K562 (cell line): ENCODE results near the gene ANKS1A. TPM values are rescaled to one million over a fixed set of nuclear protein-coding genes. Genes with fewer than 3 reads are reported as not detected.

Experiments
- ATAC-seq: fragments of 200-7000 bp; cut with Tn5 transposase; 3 replicates; pipeline ENCODE4 v1.9.1; 2020; ENCODE audit warnings: moderate library complexity
- BruUV-seq: library from RNA; stranded (reverse); fragments of 400-500 nt; replicated peaks from 2 replicates; lab custom pipeline; 2021; lab: Mats Ljungman, UMichigan
- CTCF ChIA-PET: fragments of 300-600 bp; formaldehyde crosslinking; extraction: SDS; loops from one replicate; lab custom pipeline; 2021; ENCODE audit warnings: low intra/inter-chr PET ratio; lab: Yijun Ruan, JAX
- POLR2A ChIA-PET: fragments of 300-600, 350-650 bp; sonication (Branson Sonifier 250); formaldehyde crosslinking; extraction: SDS; loops from one replicate; lab custom pipeline; 2021; ENCODE audit warnings: antibody characterized with exemption, inconsistent platforms; lab: Yijun Ruan, JAX
- DNase-seq, 4 experiments: peaks; one replicate each; pipeline versions ENCODE4 v3.0.0 to v3.0.0-alpha.2; 2011 to 2018; ENCODE audit warnings: low spot score in 3 of 4, mixed read lengths in 3 of 4; ENCODE audit errors: extremely low read depth in 1 of 4
- FAIRE-seq: peaks from 2 replicates; lab custom pipeline; 2011; peaks lifted over from hg19 to GRCh38; lab: Jason Lieb, UNC
- H2AFZ ChIP-seq: 2 replicates; pipeline ENCODE4 v1.6.0; 2011; ENCODE audit warnings: low read depth, low read length, control low read depth, inconsistent platforms
- H3K27ac ChIP-seq: fragments of 200-600 bp; 3 replicates; pipeline ENCODE4 v1.8.0; 2011; ENCODE audit warnings: low read depth, mild to moderate bottlenecking, control low read depth, inconsistent platforms, low read length, moderate library complexity, mixed read lengths; ENCODE audit errors: extremely low read depth
- H3K27me3 ChIP-seq, 2 experiments: fragments of 300-600 bp in 1 of 2; 2 replicates in 1 of 2; 3 replicates in 1 of 2; pipeline versions ENCODE4 v1.6.0 to v1.8.0; 2011; ENCODE audit warnings: inconsistent platforms in 2 of 2, low read length in 2 of 2, mild to moderate bottlenecking in 1 of 2, mixed read lengths in 1 of 2, moderate library complexity in 1 of 2; ENCODE audit not compliant: control insufficient read depth in 2 of 2, insufficient read depth in 2 of 2
- H3K36me3 ChIP-seq: fragments of 300-600 bp; 3 replicates; pipeline ENCODE4 v1.8.0; 2011; ENCODE audit warnings: mild to moderate bottlenecking, low read length, inconsistent platforms; ENCODE audit not compliant: control insufficient read depth, insufficient read depth
- H3K4me1 ChIP-seq, 2 experiments: fragments of 200-600 bp in 1 of 2; replicated peaks in 1 of 2; 2 replicates in 1 of 2; 3 replicates in 1 of 2; pipeline versions ENCODE4 v1.5.1 to v1.8.0; 2011; ENCODE audit warnings: inconsistent platforms in 2 of 2, low read length in 2 of 2, mild to moderate bottlenecking in 1 of 2, mixed read lengths in 1 of 2, moderate library complexity in 1 of 2; ENCODE audit not compliant: control insufficient read depth in 2 of 2, insufficient read depth in 2 of 2
- H3K4me2 ChIP-seq: 2 replicates; pipeline ENCODE4 v1.6.1; 2011; ENCODE audit warnings: low read length, control low read depth, inconsistent platforms, mixed read lengths; ENCODE audit not compliant: insufficient read depth
- H3K4me3 ChIP-seq: fragments of 200-600 bp; sonication (generic), shearing (Covaris generic); 2 replicates; pipeline ENCODE4 v1.5.1; 2016; ENCODE audit warnings: control low read depth, inconsistent platforms
- H3K79me2 ChIP-seq: fragments of 200-600 bp; 3 replicates; pipeline ENCODE4 v1.8.0; 2011; ENCODE audit warnings: low read length, inconsistent platforms; ENCODE audit not compliant: control insufficient read depth, insufficient read depth
- H3K9ac ChIP-seq, 2 experiments: 2 replicates each; pipeline versions ENCODE4 v1.6.0 to v1.6.1; 2011; ENCODE audit warnings: low read depth in 2 of 2, low read length in 2 of 2, control low read depth in 1 of 2, inconsistent platforms in 1 of 2, mild to moderate bottlenecking in 1 of 2, mixed read lengths in 1 of 2; ENCODE audit not compliant: insufficient read depth in 1 of 2
- H3K9me1 ChIP-seq: one replicate; pipeline ENCODE4 v1.6.0; 2011; ENCODE audit warnings: inconsistent platforms, mild to moderate bottlenecking, low read length, moderate library complexity; ENCODE audit not compliant: control insufficient read depth, insufficient read depth
- H3K9me3 ChIP-seq: replicated peaks from 2 replicates; pipeline ENCODE4 v1.5.1; 2011; ENCODE audit warnings: low read depth, low read length, inconsistent platforms; ENCODE audit not compliant: control insufficient read depth, insufficient read depth
- H4K20me1 ChIP-seq: replicated peaks from 2 replicates; pipeline ENCODE4 v1.6.1; 2011; ENCODE audit warnings: low read length, inconsistent platforms, mixed read lengths; ENCODE audit not compliant: control insufficient read depth, insufficient read depth
- JUNB ChIP-seq: fragments of 450-650 bp; formaldehyde crosslinking; conservative IDR thresholded peaks from 2 replicates; pipeline ENCODE4 v1.4.0; 2020; ENCODE audit warnings: mild to moderate bottlenecking
- ZBTB1 ChIP-seq: sonication (generic); formaldehyde crosslinking; IDR thresholded peaks from 2 replicates; pipeline ENCODE4 v1.8.1; 2023; ENCODE audit warnings: missing genetic modification reagents, low read depth, mild to moderate bottlenecking, borderline replicate concordance
- ZNF316 ChIP-seq: fragments of 450-650 bp; IDR thresholded peaks from 2 replicates; pipeline ENCODE4 v1.6.1; 2016
- WGBS: fragments of 100-300 bp; shearing (Covaris generic); methylation state at CpG from one replicate; pipeline ENCODE4 v1.1.6; 2016; ENCODE audit warnings: low coverage, mixed read lengths; ENCODE audit not compliant: insufficient coverage; ENCODE audit errors: missing lambda C conversion rate; 5-methylcytosine and 5-hydroxymethylcytosine counted together
- in situ Hi-C: fragments of 300-500 bp; cut with MboI; formaldehyde crosslinking; loops from 4 replicates; pipeline ENCODE4 v1.15.0; 2018; ENCODE audit warnings: inconsistent platforms, mixed read lengths
- intact Hi-C: fragments of 100-400 bp; cut with micrococcal nuclease; formaldehyde crosslinking; loops from 2 replicates; pipeline ENCODE4 v1.14.2; 2022
- polyA plus RNA-seq, 8 experiments: library from polyadenylated mRNA; depleted of rRNA in 4 of 8; stranded (reverse) in 5 of 8; unstranded in 3 of 8; fragments of >200 nt; fragmentation: Nextera tagmentation in 2 of 8; fragmentation: Illumina TruSeq in 1 of 8; extraction: Ambion mirVana in 2 of 8; extraction: Trizol in 1 of 8; gene quantifications; 2 replicates each; pipeline versions ENCODE4 v1.2.1 to v1.2.3, GENCODE V29; 2011 to 2014; ENCODE audit warnings: inconsistent platforms in 1 of 8, missing spikeins in 1 of 8
- total RNA-seq, 7 experiments: library from RNA; depleted of rRNA in 6 of 7; stranded (reverse); fragments of >200 nt in 6 of 7; fragmentation: Illumina TruSeq in 2 of 7; extraction: Trizol in 2 of 7; gene quantifications; 2 replicates each; pipeline versions ENCODE4 v1.2.1 to v1.2.3, GENCODE V29; 2011 to 2021; ENCODE audit warnings: low replicate concordance in 1 of 7
- TF ChIP-seq, protein P1 (sequence below), 2 experiments: fragments of 200-800 bp in 1 of 2; sonication (Bioruptor generic) in 1 of 2; sonication (generic) in 1 of 2; formaldehyde crosslinking in 1 of 2; IDR thresholded peaks in 1 of 2; conservative IDR thresholded peaks in 1 of 2; 2 replicates each; pipeline versions ENCODE4 v1.5.0 to v1.6.1; 2016 to 2020; ENCODE audit warnings: missing compliant biosample characterization in 1 of 2, missing genetic modification characterization in 1 of 2, missing genetic modification reagents in 1 of 2
- TF ChIP-seq, protein P2 (sequence below): fragments of 250-450 bp; sonication (Bioruptor Pico); IDR thresholded peaks from 2 replicates; pipeline ENCODE4 v1.6.1; 2021; ENCODE audit warnings: mild to moderate bottlenecking

Gene ANKS1A
- total and polyA plus RNA-seq, 9 of the 15 experiments (the other 6 are each of a cell fraction or from before 2014, with no cell fraction given), result 1.1 to 13.8 (median 5.3) TPM

DNA sequence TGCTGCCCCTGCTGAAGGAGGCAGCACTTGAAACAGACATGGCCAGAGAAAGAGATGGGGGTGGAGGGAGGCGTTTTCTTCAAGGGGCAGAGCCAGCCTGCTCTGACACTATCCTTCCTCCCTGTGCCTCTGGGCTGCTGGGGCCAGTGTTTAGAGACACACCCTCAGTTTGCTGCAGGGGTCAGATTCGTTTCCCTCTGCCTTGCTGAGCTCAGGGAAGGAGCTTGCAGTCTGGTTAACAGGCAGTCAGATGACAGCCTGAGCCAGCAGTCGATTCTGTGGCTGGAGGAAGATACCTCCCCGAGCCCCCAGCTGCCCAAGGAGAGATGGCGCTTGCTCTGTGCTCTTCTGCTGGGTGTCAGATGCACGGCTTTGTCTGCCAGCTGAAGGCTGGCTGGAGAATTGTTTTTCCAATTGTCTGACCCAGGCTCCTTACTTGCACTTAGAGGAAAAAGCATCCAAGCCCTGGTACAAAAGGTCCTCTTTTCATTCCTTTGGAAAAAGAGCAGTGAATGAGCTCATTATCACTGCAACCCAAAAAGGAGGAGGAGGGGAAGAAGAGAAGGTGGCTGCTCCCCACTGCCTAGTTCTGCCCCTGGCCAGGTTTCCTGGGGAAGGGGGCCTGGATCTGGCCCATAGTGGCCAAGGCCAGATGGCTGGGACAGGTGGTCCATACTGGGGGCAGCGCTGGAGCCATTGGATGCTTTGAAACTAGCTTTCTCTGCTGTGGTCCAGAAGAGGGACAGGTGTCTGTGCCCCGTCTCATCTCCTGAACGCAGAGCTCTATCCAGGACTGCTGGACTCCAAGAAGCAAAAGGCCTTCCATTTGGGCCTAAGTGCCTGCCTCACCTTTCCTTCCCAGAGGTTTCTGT is 163.9 kb downstream of the ANKS1A start:
- 0 out of 2 replicates have a peak, but pooled peaks cover 3% of the 10 kb centered on the region for H4K20me1 ChIP-seq
- TF ChIP-seq ZNF316 (no peak), ZBTB1 (CRISPR knock-in tag) (no peak), JUNB (CRISPR knock-in tag) (no peak)
- TF ChIP-seq, protein P1, sequence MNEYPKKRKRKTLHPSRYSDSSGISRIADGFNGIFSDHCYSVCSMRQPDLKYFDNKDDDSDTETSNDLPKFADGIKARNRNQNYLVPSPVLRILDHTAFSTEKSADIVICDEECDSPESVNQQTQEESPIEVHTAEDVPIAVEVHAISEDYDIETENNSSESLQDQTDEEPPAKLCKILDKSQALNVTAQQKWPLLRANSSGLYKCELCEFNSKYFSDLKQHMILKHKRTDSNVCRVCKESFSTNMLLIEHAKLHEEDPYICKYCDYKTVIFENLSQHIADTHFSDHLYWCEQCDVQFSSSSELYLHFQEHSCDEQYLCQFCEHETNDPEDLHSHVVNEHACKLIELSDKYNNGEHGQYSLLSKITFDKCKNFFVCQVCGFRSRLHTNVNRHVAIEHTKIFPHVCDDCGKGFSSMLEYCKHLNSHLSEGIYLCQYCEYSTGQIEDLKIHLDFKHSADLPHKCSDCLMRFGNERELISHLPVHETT (CRISPR knock-in tag; conservative IDR thresholded peaks at IDR 0.05 in 1 of 2, IDR thresholded peaks at IDR 0.05 in 1 of 2), result no peak
- TF ChIP-seq, protein P2, sequence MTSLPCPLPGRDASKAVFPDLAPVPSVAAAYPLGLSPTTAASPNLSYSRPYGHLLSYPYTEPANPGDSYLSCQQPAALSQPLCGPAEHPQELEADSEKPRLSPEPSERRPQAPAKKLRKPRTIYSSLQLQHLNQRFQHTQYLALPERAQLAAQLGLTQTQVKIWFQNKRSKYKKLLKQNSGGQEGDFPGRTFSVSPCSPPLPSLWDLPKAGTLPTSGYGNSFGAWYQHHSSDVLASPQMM (CRISPR knock-in tag), result no peak
- H3K9ac ChIP-seq, result 0 out of 4 replicates have a peak overlapping the region, but pooled peaks of 1 of the 2 experiments have one; percentile 4
- no peaks in the 10 kb centered on the region for H3K9me1 ChIP-seq
- H3K79me2 ChIP-seq, result no peaks in the 10 kb centered on the region
- no peak overlapping the region for H3K27ac ChIP-seq
- no peaks in the 10 kb centered on the region for H3K27me3 ChIP-seq
- in situ Hi-C loops (no loop called here), intact Hi-C loops (no loop called here)
- CTCF ChIA-PET, result no interaction called here
- no peak overlapping the region for H3K4me3 ChIP-seq
- BruUV-seq, result no TSS peak
- POLR2A ChIA-PET, result interaction anchor here (0.6 to 2.1 kb wide), 7 partner anchors 8 to 61 kb away, joined by 3 to 13 read pairs (median 4); no protein-coding TSS in a partner anchor
- H3K4me2 ChIP-seq, result no peak overlapping the region
- FAIRE-seq (no peak), ATAC-seq (no peak; the same call in 2 of the 3 replicates), DNase-seq (no peak)
- no peaks in the 10 kb centered on the region for H3K9me3 ChIP-seq
- H2AFZ ChIP-seq, result no peak overlapping the region
- H3K36me3 ChIP-seq, result no peaks in the 10 kb centered on the region
- peaks cover 0 to 5% of the 10 kb centered on the region in 2 experiments; a peak in 4 of 5 replicates for H3K4me1 ChIP-seq
- 51% methylated on average over 9 of the region's 9 CpGs for WGBS
